GM21717 (cell line): ENCODE results near the gene TMEM214.

ENCODE experiments used
- ATAC-seq: cut with Tn5 transposase; IDR thresholded peaks from one replicate; pipeline ENCODE4 v1.9.1; 2021; ENCODE audit warnings: mild to moderate bottlenecking, moderate library complexity; ENCODE audit not compliant: unreplicated experiment

Gene TMEM214, protein sequence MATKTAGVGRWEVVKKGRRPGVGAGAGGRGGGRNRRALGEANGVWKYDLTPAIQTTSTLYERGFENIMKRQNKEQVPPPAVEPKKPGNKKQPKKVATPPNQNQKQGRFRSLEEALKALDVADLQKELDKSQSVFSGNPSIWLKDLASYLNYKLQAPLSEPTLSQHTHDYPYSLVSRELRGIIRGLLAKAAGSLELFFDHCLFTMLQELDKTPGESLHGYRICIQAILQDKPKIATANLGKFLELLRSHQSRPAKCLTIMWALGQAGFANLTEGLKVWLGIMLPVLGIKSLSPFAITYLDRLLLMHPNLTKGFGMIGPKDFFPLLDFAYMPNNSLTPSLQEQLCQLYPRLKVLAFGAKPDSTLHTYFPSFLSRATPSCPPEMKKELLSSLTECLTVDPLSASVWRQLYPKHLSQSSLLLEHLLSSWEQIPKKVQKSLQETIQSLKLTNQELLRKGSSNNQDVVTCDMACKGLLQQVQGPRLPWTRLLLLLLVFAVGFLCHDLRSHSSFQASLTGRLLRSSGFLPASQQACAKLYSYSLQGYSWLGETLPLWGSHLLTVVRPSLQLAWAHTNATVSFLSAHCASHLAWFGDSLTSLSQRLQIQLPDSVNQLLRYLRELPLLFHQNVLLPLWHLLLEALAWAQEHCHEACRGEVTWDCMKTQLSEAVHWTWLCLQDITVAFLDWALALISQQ

DNA sequence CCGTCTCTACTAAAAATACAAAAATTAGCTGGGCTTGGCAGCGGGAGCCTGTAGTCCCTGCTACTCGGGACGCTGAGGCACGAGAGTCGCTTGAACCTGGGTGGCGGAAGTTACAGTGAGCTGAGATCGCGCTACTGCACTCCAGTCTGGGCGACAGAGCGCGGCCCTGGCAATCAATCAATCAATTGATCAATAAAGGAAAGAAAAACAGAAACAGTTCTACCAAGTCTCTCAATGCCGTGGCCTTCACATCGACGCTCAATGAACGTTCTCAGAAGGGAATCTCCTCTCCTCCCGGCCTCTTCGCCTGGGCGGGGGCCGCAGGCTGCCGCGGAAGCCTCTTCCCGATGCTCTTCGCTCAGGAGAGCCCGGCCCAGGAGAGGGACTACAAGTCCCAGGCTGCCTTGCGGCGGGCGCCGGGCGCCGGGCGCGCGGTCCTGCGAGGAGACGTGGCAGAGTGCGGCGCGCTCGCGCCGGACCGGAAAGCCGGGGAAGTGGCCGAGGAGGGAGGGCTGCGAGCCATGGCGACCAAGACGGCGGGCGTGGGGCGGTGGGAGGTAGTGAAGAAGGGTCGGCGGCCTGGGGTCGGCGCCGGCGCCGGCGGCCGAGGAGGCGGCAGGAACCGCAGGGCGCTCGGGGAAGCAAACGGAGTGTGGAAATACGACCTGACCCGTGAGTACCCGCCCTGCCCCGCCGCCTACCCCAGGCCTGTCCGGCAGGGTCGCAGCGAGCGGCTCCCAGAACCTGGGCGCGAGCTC lies at the start of gene TMEM214:
TSS of gene TMEM214 (plus strand) at position 471 of the 758 bp plus-strand sequence. CDS start at position 522, 51 bp downstream.
- peak; percentile 83 for ATAC-seq

DNA sequence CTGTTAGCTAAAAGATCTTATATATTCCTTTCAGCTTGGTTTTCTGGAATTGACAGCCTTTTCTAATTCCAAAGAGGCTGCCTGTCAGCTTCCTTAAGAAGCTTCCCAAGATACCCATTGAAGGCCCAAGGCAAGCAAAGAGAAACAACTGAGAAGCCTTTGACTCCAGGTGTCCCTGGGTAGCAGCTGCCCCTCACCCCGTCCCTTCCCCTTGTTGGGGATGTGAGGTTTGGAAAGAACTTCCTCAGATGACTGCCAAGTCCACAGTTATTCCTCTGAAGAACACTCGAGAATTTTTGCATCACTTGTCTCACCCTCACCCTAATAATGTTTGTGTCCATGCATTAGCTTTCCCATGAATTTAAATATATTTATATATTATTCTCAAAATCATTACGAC lies 49.0 kb upstream of the TMEM214 start:
- ATAC-seq: no peak

DNA sequence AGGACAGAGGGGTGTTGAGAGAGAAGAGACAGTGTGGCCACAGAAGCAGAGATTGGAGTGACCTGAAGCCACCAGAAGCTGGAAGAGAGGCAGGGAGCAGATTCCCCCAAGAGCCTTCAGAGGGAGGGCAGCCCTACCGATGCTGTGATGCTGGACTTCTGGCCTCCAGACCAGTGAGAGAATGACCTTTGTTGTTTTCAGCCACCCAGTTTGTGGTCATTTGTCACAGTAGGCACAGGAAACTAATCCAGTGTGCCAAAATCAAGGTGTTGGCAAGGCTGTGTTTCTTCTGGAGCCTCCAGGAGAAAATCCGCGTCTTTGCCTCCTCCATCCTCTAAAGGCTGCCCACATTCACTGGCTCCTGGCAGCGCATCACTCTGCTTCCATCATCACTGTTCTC lies 47.0 kb upstream of the TMEM214 start:
- ATAC-seq: no peak

DNA sequence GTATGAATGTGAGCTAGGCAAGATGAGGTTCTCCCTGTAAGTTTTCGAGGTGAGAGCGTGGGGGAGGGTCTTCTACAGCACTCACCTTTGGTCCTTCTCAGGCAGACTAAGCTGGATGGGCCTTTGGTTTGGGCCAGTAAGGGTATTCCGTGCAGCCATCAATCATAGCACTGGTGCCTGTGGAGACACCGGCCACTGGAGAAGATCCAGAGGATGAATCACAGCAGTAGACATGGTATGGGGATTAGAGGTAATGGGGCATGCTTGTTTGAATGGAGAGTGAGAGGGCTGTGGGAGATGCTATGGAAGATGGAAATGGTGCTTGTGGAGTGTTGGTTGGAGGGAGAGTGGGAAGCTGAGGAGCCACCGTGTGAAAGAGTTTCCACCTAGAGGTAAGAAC lies 46.2 kb upstream of the TMEM214 start:
- no peak for ATAC-seq

DNA sequence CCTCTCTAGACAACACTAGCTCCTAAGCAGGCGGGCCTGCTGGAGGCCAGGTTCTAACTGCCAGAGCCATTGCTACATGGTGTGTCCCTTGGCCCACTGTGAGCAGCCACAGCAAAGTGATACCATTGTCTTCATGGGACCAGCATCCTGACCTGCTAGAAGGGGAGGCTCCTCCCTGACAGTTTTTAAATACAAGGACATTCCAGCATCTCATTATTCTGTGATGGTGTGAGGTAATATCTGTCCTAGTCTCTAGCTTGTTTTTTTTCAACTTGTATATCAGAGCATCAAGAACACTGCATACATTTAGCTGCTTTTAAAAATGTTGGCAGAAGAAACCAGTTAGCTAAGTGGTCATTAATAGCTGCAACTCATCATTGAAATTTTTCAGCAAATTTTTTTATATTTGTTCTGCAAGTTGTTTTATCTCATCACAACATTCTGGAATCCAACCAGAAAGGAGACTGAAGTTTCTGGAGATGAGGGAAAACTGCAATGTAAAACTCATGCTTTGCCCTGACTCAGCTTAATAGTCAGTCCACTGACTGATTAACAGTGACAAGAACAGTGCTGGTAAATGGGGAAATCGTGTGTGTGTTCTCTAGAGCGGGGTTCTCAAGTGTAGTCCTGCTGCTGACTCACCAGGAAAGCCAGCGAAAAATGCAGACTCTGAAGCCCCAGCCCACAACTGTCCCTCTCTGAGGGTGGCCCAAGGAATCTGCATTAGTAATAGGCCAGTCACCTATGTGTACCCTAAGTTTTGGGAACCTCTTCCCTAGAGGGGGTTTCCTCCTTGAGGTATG lies 44.5 kb upstream of the TMEM214 start:
- no peak for ATAC-seq

GRCh38 chr2:26989156-26989555 lies 43.6 kb upstream of the TMEM214 start:
- no peak for ATAC-seq

- no peak for ATAC-seq
Measured at GRCh38 chr2:26991717-26992116, 41.0 kb upstream of the TMEM214 start.

- ATAC-seq: no peak
Measured at GRCh38 chr2:26993768-26994167, 39.0 kb upstream of the TMEM214 start.

- ATAC-seq: no peak
Measured at GRCh38 chr2:26994983-26995382, 37.8 kb upstream of the TMEM214 start.

- no peak for ATAC-seq
Measured at GRCh38 chr2:26997394-26997793, 35.4 kb upstream of the TMEM214 start.

- no peak for ATAC-seq
Measured at GRCh38 chr2:26998323-26998722, 34.4 kb upstream of the TMEM214 start.

GRCh38 chr2:27000228-27000627 lies 32.5 kb upstream of the TMEM214 start:
- no peak for ATAC-seq

DNA sequence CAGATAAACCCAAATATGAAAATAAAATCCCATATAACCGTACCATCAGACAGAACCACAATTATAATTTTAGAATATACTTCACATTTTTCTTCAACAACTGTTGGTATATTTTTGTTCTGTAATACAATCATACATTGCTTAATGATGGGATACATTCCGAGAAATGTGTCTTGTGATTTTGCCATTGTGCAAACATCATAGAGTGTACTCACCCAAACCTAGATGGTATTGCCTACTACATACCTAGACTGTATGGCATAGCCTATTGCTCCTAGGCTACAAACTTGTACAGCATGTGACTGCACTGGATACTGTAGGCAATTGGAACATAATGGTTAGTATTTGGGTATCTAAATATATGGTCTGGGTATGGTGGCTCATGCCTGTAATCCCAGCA lies 31.8 kb upstream of the TMEM214 start:
- no peak for ATAC-seq

DNA sequence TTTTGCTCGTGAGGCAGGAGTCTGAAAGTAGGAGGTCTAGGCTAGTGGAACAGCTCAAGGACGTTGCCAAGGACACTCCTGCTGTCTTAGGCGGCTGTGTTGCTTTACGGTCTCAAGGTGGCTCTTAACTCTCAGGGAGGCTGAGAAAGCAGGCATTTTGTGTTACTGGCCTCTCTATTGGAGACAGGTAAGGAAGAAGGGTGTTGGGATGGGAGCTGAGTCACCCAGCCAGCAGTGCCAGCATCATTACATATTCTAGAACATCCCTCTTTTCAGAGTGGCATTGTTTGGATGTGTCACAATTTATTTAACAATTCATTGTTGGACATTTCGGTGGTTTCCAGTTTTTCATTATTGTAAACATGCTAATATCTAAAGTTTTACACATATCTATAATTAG lies 30.8 kb upstream of the TMEM214 start:
- ATAC-seq: no peak

- no peak for ATAC-seq
Measured at GRCh38 chr2:27003007-27003406, 29.8 kb upstream of the TMEM214 start.

DNA sequence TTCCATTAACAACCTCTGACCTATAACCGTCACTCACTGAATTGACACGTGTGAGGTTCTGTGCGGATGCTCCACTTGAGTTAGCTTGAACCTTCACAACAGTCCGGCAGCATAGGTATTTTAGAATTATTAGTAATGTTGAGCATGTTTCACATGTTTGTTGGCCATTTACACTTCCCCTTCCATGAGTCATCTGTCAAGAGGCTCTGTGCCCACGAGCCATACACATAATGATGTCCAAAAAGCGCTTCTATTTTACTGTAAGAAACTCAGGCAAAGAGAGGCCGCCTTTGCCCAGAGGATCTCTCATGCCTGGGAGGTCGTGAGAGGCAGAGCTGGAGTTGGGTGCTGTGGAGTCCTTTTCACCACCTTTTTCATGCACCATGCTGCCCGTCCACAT lies 28.9 kb upstream of the TMEM214 start:
- no peak for ATAC-seq

GRCh38 chr2:27006602-27007415 lies 26.0 kb upstream of the TMEM214 start:
- ATAC-seq: no peak

- ATAC-seq: no peak
Measured at GRCh38 chr2:27007416-27008374, 25.1 kb upstream of the TMEM214 start.

- no peak for ATAC-seq
Measured at GRCh38 chr2:27008678-27009077, 24.1 kb upstream of the TMEM214 start.
